ENCODE measurements around the gene OLFML3.

DNA sequence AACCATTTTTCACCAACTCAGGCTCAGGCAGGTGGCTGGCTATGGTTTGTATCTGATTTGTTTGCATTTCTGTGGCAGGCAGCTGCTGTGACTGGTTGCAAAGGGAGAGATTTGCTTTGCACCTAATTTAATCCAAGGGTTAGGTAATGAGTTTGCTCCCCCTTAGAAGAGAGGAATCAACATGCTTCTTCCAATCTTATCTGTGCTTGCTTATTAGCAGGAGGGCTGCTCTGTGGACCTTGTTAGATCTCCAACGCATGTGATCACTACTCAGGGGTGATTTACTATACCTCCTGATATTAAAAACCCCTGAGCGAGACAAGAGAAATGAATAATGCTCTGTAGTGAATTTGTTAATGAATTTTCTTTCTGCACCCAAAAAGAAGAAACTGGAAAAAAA is 20.5 kb downstream of the OLFML3 start:
- TF ChIP-seq, protein P1, sequence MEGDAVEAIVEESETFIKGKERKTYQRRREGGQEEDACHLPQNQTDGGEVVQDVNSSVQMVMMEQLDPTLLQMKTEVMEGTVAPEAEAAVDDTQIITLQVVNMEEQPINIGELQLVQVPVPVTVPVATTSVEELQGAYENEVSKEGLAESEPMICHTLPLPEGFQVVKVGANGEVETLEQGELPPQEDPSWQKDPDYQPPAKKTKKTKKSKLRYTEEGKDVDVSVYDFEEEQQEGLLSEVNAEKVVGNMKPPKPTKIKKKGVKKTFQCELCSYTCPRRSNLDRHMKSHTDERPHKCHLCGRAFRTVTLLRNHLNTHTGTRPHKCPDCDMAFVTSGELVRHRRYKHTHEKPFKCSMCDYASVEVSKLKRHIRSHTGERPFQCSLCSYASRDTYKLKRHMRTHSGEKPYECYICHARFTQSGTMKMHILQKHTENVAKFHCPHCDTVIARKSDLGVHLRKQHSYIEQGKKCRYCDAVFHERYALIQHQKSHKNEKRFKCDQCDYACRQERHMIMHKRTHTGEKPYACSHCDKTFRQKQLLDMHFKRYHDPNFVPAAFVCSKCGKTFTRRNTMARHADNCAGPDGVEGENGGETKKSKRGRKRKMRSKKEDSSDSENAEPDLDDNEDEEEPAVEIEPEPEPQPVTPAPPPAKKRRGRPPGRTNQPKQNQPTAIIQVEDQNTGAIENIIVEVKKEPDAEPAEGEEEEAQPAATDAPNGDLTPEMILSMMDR (IDR thresholded peaks at IDR 0.05; ENCODE audit: insufficient read depth, low read length), result no peak
- TF ChIP-seq POLR2AphosphoS5 (IDR thresholded peaks at IDR 0.05; ENCODE audit: low read depth), result no peak
- TF ChIP-seq, protein P2, sequence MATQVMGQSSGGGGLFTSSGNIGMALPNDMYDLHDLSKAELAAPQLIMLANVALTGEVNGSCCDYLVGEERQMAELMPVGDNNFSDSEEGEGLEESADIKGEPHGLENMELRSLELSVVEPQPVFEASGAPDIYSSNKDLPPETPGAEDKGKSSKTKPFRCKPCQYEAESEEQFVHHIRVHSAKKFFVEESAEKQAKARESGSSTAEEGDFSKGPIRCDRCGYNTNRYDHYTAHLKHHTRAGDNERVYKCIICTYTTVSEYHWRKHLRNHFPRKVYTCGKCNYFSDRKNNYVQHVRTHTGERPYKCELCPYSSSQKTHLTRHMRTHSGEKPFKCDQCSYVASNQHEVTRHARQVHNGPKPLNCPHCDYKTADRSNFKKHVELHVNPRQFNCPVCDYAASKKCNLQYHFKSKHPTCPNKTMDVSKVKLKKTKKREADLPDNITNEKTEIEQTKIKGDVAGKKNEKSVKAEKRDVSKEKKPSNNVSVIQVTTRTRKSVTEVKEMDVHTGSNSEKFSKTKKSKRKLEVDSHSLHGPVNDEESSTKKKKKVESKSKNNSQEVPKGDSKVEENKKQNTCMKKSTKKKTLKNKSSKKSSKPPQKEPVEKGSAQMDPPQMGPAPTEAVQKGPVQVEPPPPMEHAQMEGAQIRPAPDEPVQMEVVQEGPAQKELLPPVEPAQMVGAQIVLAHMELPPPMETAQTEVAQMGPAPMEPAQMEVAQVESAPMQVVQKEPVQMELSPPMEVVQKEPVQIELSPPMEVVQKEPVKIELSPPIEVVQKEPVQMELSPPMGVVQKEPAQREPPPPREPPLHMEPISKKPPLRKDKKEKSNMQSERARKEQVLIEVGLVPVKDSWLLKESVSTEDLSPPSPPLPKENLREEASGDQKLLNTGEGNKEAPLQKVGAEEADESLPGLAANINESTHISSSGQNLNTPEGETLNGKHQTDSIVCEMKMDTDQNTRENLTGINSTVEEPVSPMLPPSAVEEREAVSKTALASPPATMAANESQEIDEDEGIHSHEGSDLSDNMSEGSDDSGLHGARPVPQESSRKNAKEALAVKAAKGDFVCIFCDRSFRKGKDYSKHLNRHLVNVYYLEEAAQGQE (IDR thresholded peaks at IDR 0.05; ENCODE audit: insufficient replicate concordance, low read depth), result no peak

All from HL-60 (cell line).